SK-N-SH treated with all-trans-retinoic acid at 6 μM for 48 hours (cell line): ENCODE data around the gene ENHO.
A peak's percentile ranks its signal among the peaks of the same experiment; 100 is the strongest.

Experiments used
- ATAC-seq: fragments of 200-7000 bp; cut with Tn5 transposase; 3 replicates; pipeline ENCODE4 v1.9.1; 2020; ENCODE audit warnings: mild to moderate bottlenecking, moderate library complexity
- ARNTL ChIP-seq: fragments of 450-650 bp; formaldehyde crosslinking; IDR thresholded peaks from 2 replicates; pipeline ENCODE4 v1.5.0; 2020; ENCODE audit warnings: low read depth, mild to moderate bottlenecking, moderate library complexity, borderline replicate concordance
- BACH2 ChIP-seq: fragments of 250-450 bp; sonication (Bioruptor Pico); IDR thresholded peaks from 2 replicates; pipeline ENCODE4 v1.9.0; 2021; ENCODE audit warnings: mild to moderate bottlenecking, borderline replicate concordance
- CSDC2 ChIP-seq: fragments of 250-450 bp; sonication (Bioruptor Pico); IDR thresholded peaks from 2 replicates; pipeline ENCODE4 v1.5.0; 2020; ENCODE audit warnings: mild to moderate bottlenecking, moderate library complexity
- ESRRG ChIP-seq: fragments of 250-450 bp; sonication (Bioruptor Pico); IDR thresholded peaks from 2 replicates; pipeline ENCODE4 v1.6.1; 2021; ENCODE audit warnings: mild to moderate bottlenecking
- ISL1 ChIP-seq: fragments of 250-450 bp; sonication (Bioruptor Pico); IDR thresholded peaks from 2 replicates; pipeline ENCODE4 v2.1.2; 2022; ENCODE audit warnings: mild to moderate bottlenecking, moderate library complexity
- OSR1 ChIP-seq: fragments of 250-450 bp; sonication (Bioruptor Pico); IDR thresholded peaks from 2 replicates; pipeline ENCODE4 v1.8.0; 2022; ENCODE audit warnings: moderate library complexity, mild to moderate bottlenecking, inconsistent platforms
- PPARA ChIP-seq: fragments of 250-450 bp; sonication (Bioruptor Pico); IDR thresholded peaks from 2 replicates; pipeline ENCODE4 v1.5.0; 2020; ENCODE audit warnings: mild to moderate bottlenecking, borderline replicate concordance
- RARB ChIP-seq: fragments of 250-450 bp; sonication (Bioruptor Pico); IDR thresholded peaks from 2 replicates; pipeline ENCODE4 v1.8.0; 2021; ENCODE audit warnings: mild to moderate bottlenecking, moderate library complexity
- SNAI2 ChIP-seq: fragments of 250-450 bp; sonication (Bioruptor Pico); IDR thresholded peaks from 2 replicates; pipeline ENCODE4 v1.5.0; 2020; ENCODE audit warnings: mild to moderate bottlenecking, moderate library complexity
- ZC3H10 ChIP-seq: fragments of 250-450 bp; sonication (Bioruptor Pico); IDR thresholded peaks from 2 replicates; pipeline ENCODE4 v1.5.1; 2021; ENCODE audit warnings: mild to moderate bottlenecking, moderate library complexity
- ZFP3 ChIP-seq: fragments of 250-450 bp; sonication (Bioruptor Pico); IDR thresholded peaks from 2 replicates; pipeline ENCODE4 v1.5.0; 2020; ENCODE audit warnings: mild to moderate bottlenecking, moderate library complexity
- ZFP30 ChIP-seq: fragments of 450-650 bp; formaldehyde crosslinking; IDR thresholded peaks from 2 replicates; pipeline ENCODE4 v1.5.0; 2022; ENCODE audit warnings: mild to moderate bottlenecking, moderate library complexity
- ZNF565 ChIP-seq: fragments of 450-650 bp; formaldehyde crosslinking; conservative IDR thresholded peaks from 2 replicates; pipeline ENCODE4 v1.5.0; 2020; ENCODE audit warnings: low read depth, mild to moderate bottlenecking, moderate library complexity
- ZNF70 ChIP-seq: fragments of 450-650 bp; formaldehyde crosslinking; IDR thresholded peaks from 2 replicates; pipeline ENCODE4 v1.5.0; 2020; ENCODE audit warnings: mild to moderate bottlenecking, moderate library complexity
- ZNF8 ChIP-seq: fragments of 450-650 bp; formaldehyde crosslinking; IDR thresholded peaks from 2 replicates; pipeline ENCODE4 v1.5.0; 2020; ENCODE audit warnings: mild to moderate bottlenecking, moderate library complexity
- TF ChIP-seq, protein P1 (sequence below): fragments of 250-450 bp; sonication (Bioruptor Pico); IDR thresholded peaks from 2 replicates; pipeline ENCODE4 v1.5.1; 2021; ENCODE audit warnings: mild to moderate bottlenecking, moderate library complexity
- TF ChIP-seq, protein P2 (sequence below): fragments of 250-450 bp; sonication (Bioruptor Pico); IDR thresholded peaks from 2 replicates; pipeline ENCODE4 v1.5.1; 2020; ENCODE audit warnings: low read depth, mild to moderate bottlenecking, moderate library complexity
- TF ChIP-seq, protein P3 (sequence below): fragments of 250-450 bp; sonication (Bioruptor Pico); IDR thresholded peaks from 2 replicates; pipeline ENCODE4 v1.8.0; 2021; ENCODE audit warnings: low read depth, mild to moderate bottlenecking, moderate library complexity, borderline replicate concordance
- TF ChIP-seq, protein P4 (sequence below): fragments of 250-450 bp; sonication (Bioruptor Pico); IDR thresholded peaks from 2 replicates; pipeline ENCODE4 v1.5.0; 2020; ENCODE audit warnings: mild to moderate bottlenecking, moderate library complexity
- TF ChIP-seq, protein P5 (sequence below): fragments of 250-450 bp; sonication (Bioruptor Pico); IDR thresholded peaks from 2 replicates; pipeline ENCODE4 v1.8.0; 2020; ENCODE audit warnings: mild to moderate bottlenecking, moderate library complexity, borderline replicate concordance

Gene ENHO

DNA sequence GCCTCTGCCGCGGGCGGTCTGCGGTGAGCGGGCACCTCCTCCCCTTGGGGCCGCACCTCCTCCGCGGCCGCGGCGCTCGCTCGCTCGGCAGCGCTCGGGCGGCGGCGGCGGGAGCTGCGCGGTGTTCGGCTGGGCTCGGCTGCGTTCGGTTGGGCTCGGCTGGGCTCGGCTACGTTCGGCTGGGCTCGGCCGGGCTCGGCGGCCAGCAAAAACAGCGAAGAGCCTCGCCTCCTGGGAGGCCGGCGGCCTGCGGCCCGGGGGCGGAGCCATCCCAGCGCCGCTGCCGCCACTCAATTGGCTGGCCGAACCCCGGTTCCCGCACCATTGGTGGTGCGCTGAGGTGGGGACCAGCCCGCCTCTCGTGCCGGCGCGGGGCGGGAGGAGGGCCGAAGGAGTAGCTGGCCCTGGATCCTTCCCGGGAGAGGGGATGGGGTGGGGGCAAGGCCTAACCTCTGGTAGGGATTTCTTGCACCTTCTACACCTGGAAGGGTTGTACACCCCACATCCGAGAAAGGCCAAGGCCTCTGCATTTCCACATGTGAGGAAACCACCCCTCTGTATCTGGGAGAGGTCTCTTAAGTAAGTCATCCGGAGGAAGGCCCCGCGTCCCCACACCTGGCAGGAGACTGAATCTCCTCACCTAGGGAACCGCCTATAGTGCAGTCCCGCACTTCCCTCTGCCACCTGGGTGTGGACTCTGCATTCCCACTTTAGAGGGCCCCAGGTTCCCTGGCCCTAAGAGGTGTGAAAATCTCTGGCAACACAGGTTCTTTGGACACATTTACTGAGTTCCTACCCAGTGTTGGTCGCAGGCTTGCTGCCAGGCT lies at the start of gene ENHO:
Gene ENHO (minus strand): TSS at position 20 of the 827 bp plus-strand sequence. CDS start 1,295 bp downstream, outside the sequence.
- ATAC-seq = peak; percentile 98
- TF ChIP-seq CSDC2 (no peak), ISL1 (CRISPR knock-in tag) (no peak), ZNF565 (CRISPR knock-in tag) (no peak), ZFP3 (no peak), ARNTL (CRISPR knock-in tag) (no peak), ZNF8 (CRISPR knock-in tag) (no peak), ESRRG (CRISPR knock-in tag) (no peak), ZFP30 (CRISPR knock-in tag) (no peak), SNAI2 (CRISPR knock-in tag) (no peak), BACH2 (CRISPR knock-in tag) (no peak), ZNF70 (CRISPR knock-in tag) (no peak), RARB (CRISPR knock-in tag) (no peak), OSR1 (CRISPR knock-in tag) (no peak)
- TF ChIP-seq, protein P1, sequence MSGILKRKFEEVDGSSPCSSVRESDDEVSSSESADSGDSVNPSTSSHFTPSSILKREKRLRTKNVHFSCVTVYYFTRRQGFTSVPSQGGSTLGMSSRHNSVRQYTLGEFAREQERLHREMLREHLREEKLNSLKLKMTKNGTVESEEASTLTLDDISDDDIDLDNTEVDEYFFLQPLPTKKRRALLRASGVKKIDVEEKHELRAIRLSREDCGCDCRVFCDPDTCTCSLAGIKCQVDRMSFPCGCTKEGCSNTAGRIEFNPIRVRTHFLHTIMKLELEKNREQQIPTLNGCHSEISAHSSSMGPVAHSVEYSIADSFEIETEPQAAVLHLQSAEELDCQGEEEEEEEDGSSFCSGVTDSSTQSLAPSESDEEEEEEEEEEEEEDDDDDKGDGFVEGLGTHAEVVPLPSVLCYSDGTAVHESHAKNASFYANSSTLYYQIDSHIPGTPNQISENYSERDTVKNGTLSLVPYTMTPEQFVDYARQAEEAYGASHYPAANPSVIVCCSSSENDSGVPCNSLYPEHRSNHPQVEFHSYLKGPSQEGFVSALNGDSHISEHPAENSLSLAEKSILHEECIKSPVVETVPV = no peak
- TF ChIP-seq, protein P2, sequence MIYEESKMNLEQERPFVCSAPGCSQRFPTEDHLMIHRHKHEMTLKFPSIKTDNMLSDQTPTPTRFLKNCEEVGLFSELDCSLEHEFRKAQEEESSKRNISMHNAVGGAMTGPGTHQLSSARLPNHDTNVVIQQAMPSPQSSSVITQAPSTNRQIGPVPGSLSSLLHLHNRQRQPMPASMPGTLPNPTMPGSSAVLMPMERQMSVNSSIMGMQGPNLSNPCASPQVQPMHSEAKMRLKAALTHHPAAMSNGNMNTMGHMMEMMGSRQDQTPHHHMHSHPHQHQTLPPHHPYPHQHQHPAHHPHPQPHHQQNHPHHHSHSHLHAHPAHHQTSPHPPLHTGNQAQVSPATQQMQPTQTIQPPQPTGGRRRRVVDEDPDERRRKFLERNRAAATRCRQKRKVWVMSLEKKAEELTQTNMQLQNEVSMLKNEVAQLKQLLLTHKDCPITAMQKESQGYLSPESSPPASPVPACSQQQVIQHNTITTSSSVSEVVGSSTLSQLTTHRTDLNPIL (CRISPR knock-in tag) = no peak
- TF ChIP-seq, protein P3, sequence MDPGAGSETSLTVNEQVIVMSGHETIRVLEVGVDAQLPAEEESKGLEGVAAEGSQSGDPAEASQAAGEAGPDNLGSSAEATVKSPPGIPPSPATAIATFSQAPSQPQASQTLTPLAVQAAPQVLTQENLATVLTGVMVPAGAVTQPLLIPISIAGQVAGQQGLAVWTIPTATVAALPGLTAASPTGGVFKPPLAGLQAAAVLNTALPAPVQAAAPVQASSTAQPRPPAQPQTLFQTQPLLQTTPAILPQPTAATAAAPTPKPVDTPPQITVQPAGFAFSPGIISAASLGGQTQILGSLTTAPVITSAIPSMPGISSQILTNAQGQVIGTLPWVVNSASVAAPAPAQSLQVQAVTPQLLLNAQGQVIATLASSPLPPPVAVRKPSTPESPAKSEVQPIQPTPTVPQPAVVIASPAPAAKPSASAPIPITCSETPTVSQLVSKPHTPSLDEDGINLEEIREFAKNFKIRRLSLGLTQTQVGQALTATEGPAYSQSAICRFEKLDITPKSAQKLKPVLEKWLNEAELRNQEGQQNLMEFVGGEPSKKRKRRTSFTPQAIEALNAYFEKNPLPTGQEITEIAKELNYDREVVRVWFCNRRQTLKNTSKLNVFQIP (CRISPR knock-in tag) = no peak
- TF ChIP-seq, protein P4, sequence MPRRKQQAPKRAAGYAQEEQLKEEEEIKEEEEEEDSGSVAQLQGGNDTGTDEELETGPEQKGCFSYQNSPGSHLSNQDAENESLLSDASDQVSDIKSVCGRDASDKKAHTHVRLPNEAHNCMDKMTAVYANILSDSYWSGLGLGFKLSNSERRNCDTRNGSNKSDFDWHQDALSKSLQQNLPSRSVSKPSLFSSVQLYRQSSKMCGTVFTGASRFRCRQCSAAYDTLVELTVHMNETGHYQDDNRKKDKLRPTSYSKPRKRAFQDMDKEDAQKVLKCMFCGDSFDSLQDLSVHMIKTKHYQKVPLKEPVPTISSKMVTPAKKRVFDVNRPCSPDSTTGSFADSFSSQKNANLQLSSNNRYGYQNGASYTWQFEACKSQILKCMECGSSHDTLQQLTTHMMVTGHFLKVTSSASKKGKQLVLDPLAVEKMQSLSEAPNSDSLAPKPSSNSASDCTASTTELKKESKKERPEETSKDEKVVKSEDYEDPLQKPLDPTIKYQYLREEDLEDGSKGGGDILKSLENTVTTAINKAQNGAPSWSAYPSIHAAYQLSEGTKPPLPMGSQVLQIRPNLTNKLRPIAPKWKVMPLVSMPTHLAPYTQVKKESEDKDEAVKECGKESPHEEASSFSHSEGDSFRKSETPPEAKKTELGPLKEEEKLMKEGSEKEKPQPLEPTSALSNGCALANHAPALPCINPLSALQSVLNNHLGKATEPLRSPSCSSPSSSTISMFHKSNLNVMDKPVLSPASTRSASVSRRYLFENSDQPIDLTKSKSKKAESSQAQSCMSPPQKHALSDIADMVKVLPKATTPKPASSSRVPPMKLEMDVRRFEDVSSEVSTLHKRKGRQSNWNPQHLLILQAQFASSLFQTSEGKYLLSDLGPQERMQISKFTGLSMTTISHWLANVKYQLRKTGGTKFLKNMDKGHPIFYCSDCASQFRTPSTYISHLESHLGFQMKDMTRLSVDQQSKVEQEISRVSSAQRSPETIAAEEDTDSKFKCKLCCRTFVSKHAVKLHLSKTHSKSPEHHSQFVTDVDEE = no peak
- TF ChIP-seq, protein P5, sequence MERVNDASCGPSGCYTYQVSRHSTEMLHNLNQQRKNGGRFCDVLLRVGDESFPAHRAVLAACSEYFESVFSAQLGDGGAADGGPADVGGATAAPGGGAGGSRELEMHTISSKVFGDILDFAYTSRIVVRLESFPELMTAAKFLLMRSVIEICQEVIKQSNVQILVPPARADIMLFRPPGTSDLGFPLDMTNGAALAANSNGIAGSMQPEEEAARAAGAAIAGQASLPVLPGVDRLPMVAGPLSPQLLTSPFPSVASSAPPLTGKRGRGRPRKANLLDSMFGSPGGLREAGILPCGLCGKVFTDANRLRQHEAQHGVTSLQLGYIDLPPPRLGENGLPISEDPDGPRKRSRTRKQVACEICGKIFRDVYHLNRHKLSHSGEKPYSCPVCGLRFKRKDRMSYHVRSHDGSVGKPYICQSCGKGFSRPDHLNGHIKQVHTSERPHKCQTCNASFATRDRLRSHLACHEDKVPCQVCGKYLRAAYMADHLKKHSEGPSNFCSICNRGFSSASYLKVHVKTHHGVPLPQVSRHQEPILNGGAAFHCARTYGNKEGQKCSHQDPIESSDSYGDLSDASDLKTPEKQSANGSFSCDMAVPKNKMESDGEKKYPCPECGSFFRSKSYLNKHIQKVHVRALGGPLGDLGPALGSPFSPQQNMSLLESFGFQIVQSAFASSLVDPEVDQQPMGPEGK = no peak

DNA sequence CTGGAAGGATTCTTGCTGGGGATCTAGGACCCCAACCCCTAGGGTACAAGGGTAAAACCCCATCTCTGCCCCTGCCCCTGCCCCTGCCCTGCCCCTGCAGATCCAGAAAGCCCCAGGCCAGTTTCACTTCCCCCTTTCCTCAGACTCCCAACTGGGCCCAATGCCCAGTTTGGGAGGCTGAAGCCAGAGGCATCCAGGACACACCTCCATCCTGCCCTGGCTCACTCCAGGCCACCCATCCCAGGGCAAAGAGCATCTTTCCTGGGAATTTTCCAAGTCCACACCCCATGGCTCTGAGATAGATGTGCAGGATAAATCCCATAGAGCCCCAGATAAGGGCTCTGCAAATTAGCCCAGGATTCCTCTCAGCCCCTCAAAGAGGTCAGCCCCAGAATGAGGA lies 49.3 kb upstream of the ENHO start:
- TF ChIP-seq ZC3H10 (no peak), ZFP30 (CRISPR knock-in tag) (no peak), ISL1 (CRISPR knock-in tag) (no peak), PPARA (no peak), ZNF8 (CRISPR knock-in tag) (no peak), ZNF70 (CRISPR knock-in tag) (no peak), BACH2 (CRISPR knock-in tag) (no peak)
- TF ChIP-seq, protein P5 = no peak
- TF ChIP-seq, all 23 proteins: peak for 0
- ATAC-seq = peak; percentile 31; the same call in 2 of the 3 replicates
